Naive thymus-derived CD4-positive, alpha-beta T cell (primary cell): ENCODE data around the gene NCOA3. TPM values are rescaled to one million over a fixed set of nuclear protein-coding genes. Genes with fewer than 3 reads are reported as not detected.

Experiments
- ATAC-seq: fragments of 150-1000 bp; cut with Tn5 transposase; 2 replicates; pipeline ENCODE4 v1.10.0; 2021; ENCODE audit warnings: mild to moderate bottlenecking, moderate library complexity
- CTCF ChIA-PET: fragments of 350-600 bp; sonication (Branson Sonifier 250); formaldehyde crosslinking; loops from one replicate; lab custom pipeline; 2021; ENCODE audit warnings: antibody characterized with exemption; lab: Charles Lee
- POLR2A ChIA-PET: fragments of 350-600 bp; sonication (Branson Sonifier 250); formaldehyde crosslinking; loops from one replicate; lab custom pipeline; 2021; ENCODE audit warnings: antibody characterized with exemption, inconsistent platforms; lab: Charles Lee
- DNase-seq, 9 donors: peaks; one replicate each; pipeline versions ENCODE4 v3.0.0 to v3.0.0-alpha.2; 2020 to 2022; ENCODE audit warnings: mixed read lengths in 1 of 9
- H3K27ac ChIP-seq: one replicate; pipeline ENCODE4 v1.7.0; 2013; ENCODE audit warnings: mild to moderate bottlenecking, low read depth, low read length, moderate library complexity
- H3K27me3 ChIP-seq, 2 donors: one replicate each; pipeline ENCODE4 v1.7.0; 2013; ENCODE audit warnings: low read length in 2 of 2, mild to moderate bottlenecking in 2 of 2, moderate library complexity in 2 of 2; ENCODE audit not compliant: control insufficient read depth in 2 of 2, insufficient read depth in 2 of 2
- H3K36me3 ChIP-seq, 3 experiments: 1 replicate in 2 of 3; 2 replicates in 1 of 3; pipeline ENCODE4 v1.7.0; 2013; ENCODE audit warnings: low read length in 3 of 3, mild to moderate bottlenecking in 3 of 3, moderate library complexity in 1 of 3; ENCODE audit not compliant: insufficient read depth in 3 of 3, control insufficient read depth in 2 of 3
- H3K4me1 ChIP-seq, 2 donors: one replicate each; pipeline ENCODE4 v1.7.0; 2013; ENCODE audit warnings: low read length in 2 of 2, mild to moderate bottlenecking in 2 of 2, moderate library complexity in 1 of 2; ENCODE audit not compliant: control insufficient read depth in 2 of 2, insufficient read depth in 2 of 2
- H3K4me3 ChIP-seq: 2 replicates; pipeline ENCODE4 v1.7.0; 2013; ENCODE audit warnings: mild to moderate bottlenecking, low read length
- H3K9me3 ChIP-seq, 3 experiments: 1 replicate in 2 of 3; 2 replicates in 1 of 3; pipeline ENCODE4 v1.7.0; 2013; ENCODE audit warnings: low read length in 3 of 3; ENCODE audit not compliant: control insufficient read depth in 2 of 3
- H3K27ac Mint-ChIP-seq, 9 donors: one replicate each; pipeline ENCODE4 v1.8.0; 2020 to 2022; ENCODE audit warnings: mixed read lengths in 9 of 9, mild to moderate bottlenecking in 8 of 9, moderate library complexity in 5 of 9, inconsistent platforms in 2 of 9
- H3K27me3 Mint-ChIP-seq, 5 donors: one replicate each; pipeline ENCODE4 v1.8.0; 2021 to 2022; ENCODE audit warnings: mixed read lengths in 5 of 5, mild to moderate bottlenecking in 1 of 5
- H3K36me3 Mint-ChIP-seq, 5 donors: one replicate each; pipeline ENCODE4 v1.8.0; 2020 to 2022; ENCODE audit warnings: mixed read lengths in 5 of 5, mild to moderate bottlenecking in 3 of 5, inconsistent platforms in 1 of 5
- H3K4me1 Mint-ChIP-seq, 7 donors: one replicate each; pipeline ENCODE4 v1.8.0; 2020 to 2022; ENCODE audit warnings: mixed read lengths in 7 of 7, mild to moderate bottlenecking in 3 of 7, inconsistent platforms in 1 of 7
- H3K4me3 Mint-ChIP-seq, 10 donors: one replicate each; pipeline ENCODE4 v1.8.0; 2020 to 2022; ENCODE audit warnings: mild to moderate bottlenecking in 10 of 10, mixed read lengths in 10 of 10, moderate library complexity in 6 of 10, inconsistent platforms in 2 of 10
- H3K9me3 Mint-ChIP-seq, 11 donors: one replicate each; pipeline ENCODE4 v1.8.0; 2020 to 2022; ENCODE audit warnings: mixed read lengths in 11 of 11, mild to moderate bottlenecking in 4 of 11, inconsistent platforms in 1 of 11, moderate library complexity in 1 of 11
- intact Hi-C, 2 donors: fragments of 100-400 bp; cut with micrococcal nuclease; formaldehyde crosslinking; loops; one replicate each; pipeline ENCODE4 v1.15.1; 2023
- polyA plus RNA-seq, 2 donors: library from polyadenylated mRNA; unstranded; fragments of 300-500 nt; fragmentation: Illumina TruSeq; gene quantifications; one replicate each; pipeline ENCODE4 v1.2.3, GENCODE V29; 2021
- total RNA-seq, 6 experiments: library from RNA in 5 of 6; stranded (reverse) in 5 of 6; gene quantifications; 1 replicate in 5 of 6; 2 replicates in 1 of 6; pipeline ENCODE4 v1.2.3 and lab custom pipeline; 2021 to 2026

NCOA3 gene
- total and polyA plus RNA-seq, 7 experiments from 2014 or later: 20.3 to 115 (median 85.5) TPM

DNA sequence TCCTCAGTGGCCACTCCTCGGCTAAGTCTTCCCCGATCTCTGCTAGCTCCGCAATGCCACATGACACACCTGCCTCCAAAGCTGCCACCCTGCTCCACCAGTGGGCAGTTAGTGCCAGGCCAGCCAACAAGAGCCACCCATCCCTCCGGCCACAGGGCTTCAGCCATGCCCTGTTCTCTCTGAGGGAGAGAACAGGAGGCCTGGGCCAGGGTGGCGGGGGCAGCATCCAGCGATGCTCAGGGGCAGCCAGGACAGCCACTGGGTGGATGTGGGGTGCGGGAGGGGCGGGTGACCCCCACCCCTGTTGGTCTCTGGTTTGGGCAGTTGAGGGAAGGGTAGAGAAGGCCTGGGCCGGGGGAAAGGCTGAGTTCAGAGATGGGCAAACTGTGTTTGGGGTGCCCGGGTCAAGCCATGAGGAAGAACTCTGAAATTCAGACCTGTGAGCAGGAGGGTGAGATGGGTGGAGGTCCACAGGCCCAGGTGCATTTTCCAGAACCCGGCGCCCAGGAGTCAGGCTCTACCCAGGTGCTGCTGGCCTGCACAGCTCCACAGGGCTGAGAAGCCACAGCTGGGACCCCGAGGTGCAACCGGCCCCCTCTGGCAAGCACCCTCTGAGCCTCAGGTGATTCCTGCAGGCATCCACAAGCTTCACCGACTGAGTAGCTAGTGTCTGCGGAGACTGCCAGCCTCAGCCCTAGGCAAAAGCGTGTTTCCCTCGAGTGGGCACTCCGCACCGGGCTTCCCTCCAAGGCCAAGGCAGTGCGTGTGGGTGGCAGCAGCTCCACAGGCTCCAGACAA, 192.5 kb downstream of the NCOA3 start:
- ATAC-seq (no peak), DNase-seq (no peak)
- H3K9me3 ChIP-seq: peaks cover 0 to 3% (median 0%) of the 10 kb centered on the region in 3 experiments
- Mint-ChIP-seq H3K27me3 (peaks cover 0 to 11% (median 0%) of the 10 kb centered on the region in 5 donors), H3K36me3 (no peaks in the 10 kb centered on the region), H3K4me3 (no peak overlapping the region), H3K27ac (no peak overlapping the region), H3K9me3 (peaks cover 0 to 29% (median 5%) of the 10 kb centered on the region in 11 donors), H3K4me1 (peaks cover 4 to 13% (median 6%) of the 10 kb centered on the region in 7 donors)
- peaks cover 0 to 4% of the 10 kb centered on the region in 2 donors for H3K4me1 ChIP-seq
- no peaks in the 10 kb centered on the region for H3K27me3 ChIP-seq
- intact Hi-C loops: no loop called here
- H3K4me3 ChIP-seq: no peak overlapping the region
- CTCF ChIA-PET: interaction anchor here (0.7 to 1.1 kb wide), 3 partner anchors 17 to 504 kb away, joined by 4 to 5 read pairs (median 4); no protein-coding TSS in a partner anchor
- no peaks in the 10 kb centered on the region for H3K36me3 ChIP-seq
- H3K27ac ChIP-seq: no peak overlapping the region
- POLR2A ChIA-PET: no interaction called here

DNA sequence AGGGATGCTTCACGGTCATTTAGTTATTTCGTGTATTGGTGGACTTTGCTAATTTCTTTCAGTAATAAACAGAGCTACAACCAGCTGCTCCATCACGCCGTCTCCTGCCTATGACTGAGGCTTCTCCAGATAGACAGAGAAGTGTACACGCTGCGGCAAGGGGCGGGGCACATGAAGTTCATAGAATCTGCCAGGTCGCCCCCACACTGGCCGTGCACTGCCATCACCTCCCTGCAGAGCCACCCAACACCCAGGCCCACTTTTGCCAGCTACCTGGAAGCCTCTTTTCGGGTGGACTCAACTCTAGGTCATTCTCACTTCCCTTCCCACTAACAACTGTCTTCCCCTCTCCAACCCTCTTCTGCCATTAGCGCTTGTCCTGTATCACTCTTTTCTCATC, 195.2 kb downstream of the NCOA3 start:
- no peak overlapping the region for H3K27ac Mint-ChIP-seq
- Histone ChIP-seq H3K4me1 (peaks cover 0 to 4% of the 10 kb centered on the region in 2 donors), H3K27ac (no peak overlapping the region), H3K9me3 (no peaks in the 10 kb centered on the region), H3K4me3 (no peak overlapping the region), H3K36me3 (no peaks in the 10 kb centered on the region), H3K27me3 (no peaks in the 10 kb centered on the region)
- ATAC-seq: no peak
- POLR2A ChIA-PET: no interaction called here
- DNase-seq: no peak
- no peaks in the 10 kb centered on the region for H3K36me3 Mint-ChIP-seq
- H3K9me3 Mint-ChIP-seq: peaks cover 0 to 10% (median 0%) of the 10 kb centered on the region in 11 donors
- H3K4me3 Mint-ChIP-seq: no peak overlapping the region
- peaks cover 4 to 13% (median 6%) of the 10 kb centered on the region in 7 donors for H3K4me1 Mint-ChIP-seq
- intact Hi-C loops: no loop called here
- CTCF ChIA-PET: no interaction called here
- peaks cover 0 to 4% (median 0%) of the 10 kb centered on the region in 5 donors for H3K27me3 Mint-ChIP-seq

GRCh38 chr20:47698142-47698541, 196.5 kb downstream of the NCOA3 start:
- Mint-ChIP-seq H3K27me3 (peaks cover 0 to 4% (median 0%) of the 10 kb centered on the region in 5 donors), H3K4me1 (peaks cover 4 to 13% (median 6%) of the 10 kb centered on the region in 7 donors), H3K27ac (no peak overlapping the region), H3K9me3 (peaks cover 0 to 2% (median 0%) of the 10 kb centered on the region in 11 donors), H3K4me3 (no peak overlapping the region), H3K36me3 (no peaks in the 10 kb centered on the region)
- Histone ChIP-seq H3K36me3 (no peaks in the 10 kb centered on the region), H3K4me1 (peaks cover 0 to 4% of the 10 kb centered on the region in 2 donors), H3K9me3 (no peaks in the 10 kb centered on the region), H3K27ac (no peak overlapping the region), H3K27me3 (no peaks in the 10 kb centered on the region), H3K4me3 (no peak overlapping the region)
- intact Hi-C loops: no loop called here
- no peak for ATAC-seq
- POLR2A ChIA-PET: no interaction called here
- no peak for DNase-seq
- CTCF ChIA-PET: no interaction called here

GRCh38 chr20:47699818-47700217, 198.1 kb downstream of the NCOA3 start:
- DNase-seq (no peak), ATAC-seq (no peak)
- Mint-ChIP-seq H3K27me3 (peaks cover 0 to 4% (median 0%) of the 10 kb centered on the region in 5 donors), H3K4me3 (no peak overlapping the region), H3K9me3 (no peaks in the 10 kb centered on the region), H3K36me3 (no peaks in the 10 kb centered on the region), H3K27ac (no peak overlapping the region), H3K4me1 (peaks cover 4 to 11% (median 6%) of the 10 kb centered on the region in 7 donors)
- peaks cover 0 to 4% of the 10 kb centered on the region in 2 donors for H3K4me1 ChIP-seq
- CTCF ChIA-PET: no interaction called here
- POLR2A ChIA-PET: no interaction called here
- no peak overlapping the region for H3K4me3 ChIP-seq
- H3K27me3 ChIP-seq: no peaks in the 10 kb centered on the region
- H3K36me3 ChIP-seq: no peaks in the 10 kb centered on the region
- H3K27ac ChIP-seq: no peak overlapping the region
- intact Hi-C loops: no loop called here
- H3K9me3 ChIP-seq: no peaks in the 10 kb centered on the region

DNA sequence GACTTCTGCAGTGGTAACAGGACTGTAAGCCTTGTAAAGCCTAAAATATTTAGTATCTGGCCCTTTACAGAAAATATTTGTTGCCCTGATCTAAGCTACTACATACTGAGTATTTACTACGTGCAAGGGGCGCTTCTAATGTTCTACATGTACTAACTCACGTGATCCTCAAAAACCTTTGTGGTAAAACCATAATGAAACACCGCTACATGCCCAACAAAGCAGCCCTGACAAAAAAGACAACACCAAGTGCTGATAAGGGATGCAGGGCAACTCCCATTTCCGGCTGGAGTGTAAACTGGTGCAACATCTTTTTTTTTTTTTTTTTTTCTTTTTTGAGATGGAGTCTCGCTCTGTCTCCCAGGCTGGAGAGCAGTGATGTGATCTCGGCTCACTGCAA, 198.6 kb downstream of the NCOA3 start:
- DNase-seq (no peak), ATAC-seq (no peak)
- Histone ChIP-seq H3K9me3 (no peaks in the 10 kb centered on the region), H3K36me3 (no peaks in the 10 kb centered on the region), H3K4me3 (no peak overlapping the region), H3K27me3 (no peaks in the 10 kb centered on the region), H3K4me1 (peaks cover 0 to under 1% of the 10 kb centered on the region in 2 donors), H3K27ac (no peak overlapping the region)
- POLR2A ChIA-PET: no interaction called here
- Mint-ChIP-seq H3K36me3 (no peaks in the 10 kb centered on the region), H3K4me1 (peaks cover 2 to 6% (median 2%) of the 10 kb centered on the region in 7 donors), H3K27ac (no peak overlapping the region), H3K27me3 (peaks cover 0 to 7% (median 0%) of the 10 kb centered on the region in 5 donors), H3K4me3 (no peak overlapping the region), H3K9me3 (no peaks in the 10 kb centered on the region)
- CTCF ChIA-PET: no interaction called here
- intact Hi-C loops: no loop called here

GRCh38 chr20:47701612-47702011, 199.9 kb downstream of the NCOA3 start:
- no peak for DNase-seq
- ChIA-PET CTCF (no interaction called here), POLR2A (no interaction called here)
- Mint-ChIP-seq H3K4me3 (no peak overlapping the region), H3K27ac (no peak overlapping the region), H3K9me3 (no peaks in the 10 kb centered on the region), H3K36me3 (no peaks in the 10 kb centered on the region), H3K27me3 (peaks cover 0 to 10% (median 0%) of the 10 kb centered on the region in 5 donors), H3K4me1 (no peaks in the 10 kb centered on the region)
- no peak for ATAC-seq
- intact Hi-C loops: no loop called here
- H3K9me3 ChIP-seq: no peaks in the 10 kb centered on the region
- H3K4me1 ChIP-seq: no peaks in the 10 kb centered on the region
- no peak overlapping the region for H3K4me3 ChIP-seq
- H3K27ac ChIP-seq: no peak overlapping the region
- H3K27me3 ChIP-seq: no peaks in the 10 kb centered on the region
- no peaks in the 10 kb centered on the region for H3K36me3 ChIP-seq

- Histone ChIP-seq H3K27ac (no peak overlapping the region), H3K9me3 (no peaks in the 10 kb centered on the region), H3K4me3 (no peak overlapping the region), H3K4me1 (no peaks in the 10 kb centered on the region), H3K27me3 (no peaks in the 10 kb centered on the region), H3K36me3 (no peaks in the 10 kb centered on the region)
- ChIA-PET POLR2A (no interaction called here), CTCF (no interaction called here)
- intact Hi-C loops: no loop called here
- Mint-ChIP-seq H3K36me3 (no peaks in the 10 kb centered on the region), H3K27me3 (peaks cover 4 to 22% (median 5%) of the 10 kb centered on the region in 5 donors), H3K4me1 (no peaks in the 10 kb centered on the region), H3K4me3 (no peak overlapping the region), H3K27ac (no peak overlapping the region), H3K9me3 (no peaks in the 10 kb centered on the region)
- ATAC-seq: no peak
- no peak for DNase-seq
These were observed 202.1 kb downstream of the NCOA3 start for GRCh38 chr20:47703748-47704147.
